ENCODE results near the gene SENP8.

Gene SENP8

DNA sequence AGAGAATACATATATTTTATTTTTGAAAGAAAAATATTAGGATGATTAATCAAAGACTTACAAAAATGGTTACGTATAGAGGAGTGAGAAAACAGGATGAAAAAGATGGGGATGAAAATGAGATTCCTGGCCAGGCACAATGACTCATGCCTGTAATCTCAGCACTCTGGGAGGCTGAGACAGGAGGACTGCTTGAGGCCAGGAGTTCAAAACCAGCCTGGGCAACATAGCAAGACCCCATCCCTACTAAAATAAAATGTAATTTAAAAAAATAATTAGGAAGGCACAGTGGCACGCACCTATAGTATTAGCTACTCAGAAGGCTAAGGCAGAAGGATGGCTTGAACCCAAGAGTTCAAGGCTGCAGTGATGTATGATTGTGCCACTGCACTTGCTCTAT, 12.1 kb upstream of the SENP8 start:
- Histone ChIP-seq H3K4me3 (ENCODE audit: low read length, poor library complexity, severe bottlenecking) (no peak overlapping the region), H4K20me1 (ENCODE audit: insufficient read depth, low read length, poor library complexity, severe bottlenecking) (peaks cover 13% of the 10 kb centered on the region), H3K27me3 (ENCODE audit: insufficient read depth, low read length, poor library complexity, severe bottlenecking) (no peaks in the 10 kb centered on the region), H3K9ac (ENCODE audit: low read depth, low read length, poor library complexity, severe bottlenecking) (no peak overlapping the region), H3K4me1 (ENCODE audit: insufficient read depth, low read length, poor library complexity, severe bottlenecking) (peaks cover 20% of the 10 kb centered on the region), H3K9me2 (replicated peaks; ENCODE audit: low read depth, low read length) (no peaks in the 10 kb centered on the region), H3K4me2 (ENCODE audit: low read depth, low read length, poor library complexity, severe bottlenecking) (no peak overlapping the region), H3K79me2 (ENCODE audit: insufficient read depth, low read length) (peaks cover 73% of the 10 kb centered on the region), H3F3A (ENCODE audit: low read depth) (no peaks in the 10 kb centered on the region), H3K36me3 (ENCODE audit: insufficient read depth, low read length) (no peaks in the 10 kb centered on the region), H3K9me3 (ENCODE audit: insufficient read depth, low read depth, low read length) (no peaks in the 10 kb centered on the region), H2AFZ (ENCODE audit: low read length) (no peak overlapping the region)
- no peak for TF ChIP-seq EZH2phosphoT487 (IDR thresholded peaks at IDR 0.05; ENCODE audit: borderline replicate concordance)
- TF ChIP-seq, protein P1, sequence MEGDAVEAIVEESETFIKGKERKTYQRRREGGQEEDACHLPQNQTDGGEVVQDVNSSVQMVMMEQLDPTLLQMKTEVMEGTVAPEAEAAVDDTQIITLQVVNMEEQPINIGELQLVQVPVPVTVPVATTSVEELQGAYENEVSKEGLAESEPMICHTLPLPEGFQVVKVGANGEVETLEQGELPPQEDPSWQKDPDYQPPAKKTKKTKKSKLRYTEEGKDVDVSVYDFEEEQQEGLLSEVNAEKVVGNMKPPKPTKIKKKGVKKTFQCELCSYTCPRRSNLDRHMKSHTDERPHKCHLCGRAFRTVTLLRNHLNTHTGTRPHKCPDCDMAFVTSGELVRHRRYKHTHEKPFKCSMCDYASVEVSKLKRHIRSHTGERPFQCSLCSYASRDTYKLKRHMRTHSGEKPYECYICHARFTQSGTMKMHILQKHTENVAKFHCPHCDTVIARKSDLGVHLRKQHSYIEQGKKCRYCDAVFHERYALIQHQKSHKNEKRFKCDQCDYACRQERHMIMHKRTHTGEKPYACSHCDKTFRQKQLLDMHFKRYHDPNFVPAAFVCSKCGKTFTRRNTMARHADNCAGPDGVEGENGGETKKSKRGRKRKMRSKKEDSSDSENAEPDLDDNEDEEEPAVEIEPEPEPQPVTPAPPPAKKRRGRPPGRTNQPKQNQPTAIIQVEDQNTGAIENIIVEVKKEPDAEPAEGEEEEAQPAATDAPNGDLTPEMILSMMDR (conservative IDR thresholded peaks at IDR 0.05; ENCODE audit: low read length): no peak

DNA sequence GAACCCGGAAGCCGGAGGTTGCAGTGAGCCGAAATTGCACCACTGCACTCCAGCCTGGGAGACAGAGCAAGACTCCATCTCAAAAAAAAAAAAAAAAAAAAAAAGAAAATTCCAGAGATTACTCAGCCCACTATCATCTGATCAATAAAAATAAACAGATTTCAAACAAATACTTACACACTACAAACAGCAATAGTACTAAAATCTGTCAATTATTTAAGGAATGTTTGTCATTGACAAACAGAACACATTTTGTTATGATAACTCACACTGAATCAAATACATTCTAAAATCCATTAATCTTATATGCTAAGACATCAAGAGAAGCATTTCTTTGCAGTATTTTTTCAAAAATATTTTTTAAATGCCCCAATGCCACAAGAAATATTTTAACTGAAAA, 7.8 kb upstream of the SENP8 start:
- Histone ChIP-seq H3K4me1 (ENCODE audit: insufficient read depth, low read length, poor library complexity, severe bottlenecking) (peaks cover 32% of the 10 kb centered on the region), H3K36me3 (ENCODE audit: insufficient read depth, low read length) (no peaks in the 10 kb centered on the region), H3K9me3 (ENCODE audit: insufficient read depth, low read depth, low read length) (no peaks in the 10 kb centered on the region), H3K79me2 (ENCODE audit: insufficient read depth, low read length) (peaks cover 90% of the 10 kb centered on the region), H2AFZ (ENCODE audit: low read length) (no peak overlapping the region), H3K27me3 (ENCODE audit: insufficient read depth, low read length, poor library complexity, severe bottlenecking) (no peaks in the 10 kb centered on the region), H3K9me2 (replicated peaks; ENCODE audit: low read depth, low read length) (no peaks in the 10 kb centered on the region), H3K4me3 (ENCODE audit: low read length, poor library complexity, severe bottlenecking) (no peak overlapping the region), H4K20me1 (ENCODE audit: insufficient read depth, low read length, poor library complexity, severe bottlenecking) (peaks cover 31% of the 10 kb centered on the region), H3K9ac (ENCODE audit: low read depth, low read length, poor library complexity, severe bottlenecking) (no peak overlapping the region), H3K4me2 (ENCODE audit: low read depth, low read length, poor library complexity, severe bottlenecking) (no peak overlapping the region), H3F3A (ENCODE audit: low read depth) (no peaks in the 10 kb centered on the region)
- TF ChIP-seq, protein P1 (conservative IDR thresholded peaks at IDR 0.05; ENCODE audit: low read length): no peak
- no peak for TF ChIP-seq EZH2phosphoT487 (IDR thresholded peaks at IDR 0.05; ENCODE audit: borderline replicate concordance)

DNA sequence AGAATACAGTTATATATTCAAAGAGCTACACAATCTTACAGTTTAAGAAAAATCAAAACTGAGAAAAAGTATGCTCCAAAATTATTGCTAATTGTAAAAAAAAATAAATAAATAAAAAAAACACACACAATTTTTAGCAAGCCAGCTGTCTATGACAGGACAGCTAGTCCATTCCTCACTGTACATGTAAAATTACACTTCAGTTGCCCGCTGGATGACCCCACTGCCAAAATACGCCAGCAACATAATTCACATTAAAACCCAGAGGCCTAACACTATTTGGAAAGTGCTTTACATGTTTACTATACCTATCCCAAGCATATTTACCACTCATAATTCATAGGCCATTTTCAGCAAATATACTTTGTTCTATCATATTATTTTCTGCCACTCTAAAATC, 6.1 kb upstream of the SENP8 start:
- no peaks in the 10 kb centered on the region for H3F3A ChIP-seq (ENCODE audit: low read depth)
- peaks cover 41% of the 10 kb centered on the region for H4K20me1 ChIP-seq (ENCODE audit: insufficient read depth, low read length, poor library complexity, severe bottlenecking)
- H3K79me2 ChIP-seq (ENCODE audit: insufficient read depth, low read length): peaks cover 90% of the 10 kb centered on the region
- H3K4me1 ChIP-seq (ENCODE audit: insufficient read depth, low read length, poor library complexity, severe bottlenecking): peaks cover 47% of the 10 kb centered on the region
- no peaks in the 10 kb centered on the region for H3K9me2 ChIP-seq (replicated peaks; ENCODE audit: low read depth, low read length)
- H3K4me3 ChIP-seq (ENCODE audit: low read length, poor library complexity, severe bottlenecking): peak overlapping the region; percentile 96
- no peaks in the 10 kb centered on the region for H3K36me3 ChIP-seq (ENCODE audit: insufficient read depth, low read length)
- H3K9me3 ChIP-seq (ENCODE audit: insufficient read depth, low read depth, low read length): no peaks in the 10 kb centered on the region
- no peak overlapping the region for H2AFZ ChIP-seq (ENCODE audit: low read length)
- peak overlapping the region; percentile 68 for H3K9ac ChIP-seq (ENCODE audit: low read depth, low read length, poor library complexity, severe bottlenecking)
- H3K27me3 ChIP-seq (ENCODE audit: insufficient read depth, low read length, poor library complexity, severe bottlenecking): no peaks in the 10 kb centered on the region
- TF ChIP-seq, protein P1 (conservative IDR thresholded peaks at IDR 0.05; ENCODE audit: low read length): no peak
- TF ChIP-seq EZH2phosphoT487 (IDR thresholded peaks at IDR 0.05; ENCODE audit: borderline replicate concordance): no peak
- H3K4me2 ChIP-seq (ENCODE audit: low read depth, low read length, poor library complexity, severe bottlenecking): peak overlapping the region; percentile 83

Data from Loucy (cell line).